Muscle layer of colon (tissue), 2 donors: ENCODE results near the gene CBR1.

ENCODE experiments used
- H3K27ac ChIP-seq: one replicate; pipeline ENCODE4 v1.7.0; 2013; ENCODE audit warnings: low read depth, mild to moderate bottlenecking, low read length, moderate library complexity
- H3K27me3 ChIP-seq, 2 donors: one replicate each; pipeline ENCODE4 v1.7.0; 2013; ENCODE audit warnings: low read length in 2 of 2, mild to moderate bottlenecking in 2 of 2; ENCODE audit not compliant: insufficient read depth in 2 of 2, control insufficient read depth in 1 of 2
- H3K36me3 ChIP-seq: one replicate; pipeline ENCODE4 v1.7.0; 2013; ENCODE audit warnings: mild to moderate bottlenecking, low read length; ENCODE audit not compliant: insufficient read depth
- H3K4me1 ChIP-seq: one replicate; pipeline ENCODE4 v1.7.0; 2013; ENCODE audit warnings: mild to moderate bottlenecking, low read length; ENCODE audit not compliant: insufficient read depth
- H3K4me3 ChIP-seq, 2 donors: one replicate each; pipeline ENCODE4 v1.7.0; 2013; ENCODE audit warnings: low read length in 2 of 2, low read depth in 1 of 2, mild to moderate bottlenecking in 1 of 2, moderate library complexity in 1 of 2
- H3K9ac ChIP-seq: one replicate; pipeline ENCODE4 v1.7.0; 2013; ENCODE audit warnings: low read length
- H3K9me3 ChIP-seq: one replicate; pipeline ENCODE4 v1.7.0; 2013; ENCODE audit warnings: mild to moderate bottlenecking, low read length
- donor health status: abdominal sarcoma.
- donor health status: Adenocarcinoma of cecum.

CBR1 gene

GRCh38 chr21:36053715-36054062, 16.1 kb upstream of the CBR1 start:
- H3K27me3 ChIP-seq: no peaks in the 10 kb centered on the region
- H3K36me3 ChIP-seq: peaks cover 80% of the 10 kb centered on the region
- no peaks in the 10 kb centered on the region for H3K9me3 ChIP-seq
- peaks cover 4% of the 10 kb centered on the region for H3K4me1 ChIP-seq
- H3K9ac ChIP-seq: no peak overlapping the region
- H3K4me3 ChIP-seq: no peak overlapping the region
- no peak overlapping the region for H3K27ac ChIP-seq

- Histone ChIP-seq H3K9me3 (no peaks in the 10 kb centered on the region), H3K9ac (no peak overlapping the region), H3K27ac (no peak overlapping the region), H3K27me3 (no peaks in the 10 kb centered on the region), H3K4me3 (no peak overlapping the region), H3K36me3 (peaks cover 69% of the 10 kb centered on the region), H3K4me1 (peaks cover 4% of the 10 kb centered on the region)
These were observed 14.3 kb upstream of the CBR1 start for GRCh38 chr21:36055551-36055950.

GRCh38 chr21:36059823-36060158, 10.0 kb upstream of the CBR1 start:
- Histone ChIP-seq H3K27ac (peak overlapping the region; percentile 87), H3K4me1 (peaks cover 4% of the 10 kb centered on the region), H3K4me3 (peak overlapping the region; percentile 71 to 75), H3K9me3 (no peaks in the 10 kb centered on the region), H3K27me3 (no peaks in the 10 kb centered on the region), H3K36me3 (peaks cover 37% of the 10 kb centered on the region), H3K9ac (peak overlapping the region; percentile 6)

- Histone ChIP-seq H3K9ac (peak within 1 kb of the TSS; percentile 6), H3K9me3 (no peaks in the 10 kb centered on the region), H3K4me3 (peak within 1 kb of the TSS; percentile 71 to 75), H3K4me1 (peaks cover 4% of the 10 kb centered on the region), H3K27ac (peak within 1 kb of the TSS; percentile 87), H3K36me3 (peaks cover 32% of the 10 kb centered on the region), H3K27me3 (no peaks in the 10 kb centered on the region)
These were observed 9.5 kb upstream of the CBR1 start, which contains the start of gene SETD4 for GRCh38 chr21:36060159-36060921. Gene SETD4, minus strand, starts transcription at chr21:36060526. Its CDS starts 1,638 bp downstream, at chr21:36058888.

DNA sequence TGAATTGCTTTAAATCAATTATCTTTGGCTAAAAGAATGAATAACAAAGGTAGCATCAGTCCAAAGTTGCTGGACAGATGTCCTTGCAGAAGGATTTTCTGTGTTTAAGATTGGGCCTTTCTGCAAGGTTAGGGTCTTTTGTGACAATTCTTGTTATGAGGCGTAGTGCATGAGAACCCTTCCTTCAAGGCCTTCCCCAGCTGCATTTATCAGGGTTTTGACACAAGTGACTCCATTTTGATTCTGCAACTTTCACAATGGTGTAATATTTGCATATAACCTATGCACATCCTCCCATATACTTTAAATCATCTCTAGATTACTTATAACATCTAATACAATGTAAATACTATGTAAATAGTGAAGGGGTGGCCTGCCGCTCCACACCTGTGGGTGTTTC, 8.4 kb upstream of the CBR1 start:
- no peaks in the 10 kb centered on the region for H3K9me3 ChIP-seq
- H3K27me3 ChIP-seq: no peaks in the 10 kb centered on the region
- H3K4me3 ChIP-seq: no peak overlapping the region
- peaks cover 22% of the 10 kb centered on the region for H3K36me3 ChIP-seq
- H3K4me1 ChIP-seq: peaks cover 4% of the 10 kb centered on the region
- no peak overlapping the region for H3K27ac ChIP-seq
- no peak overlapping the region for H3K9ac ChIP-seq

GRCh38 chr21:36063375-36064084, 6.3 kb upstream of the CBR1 start:
- no peak overlapping the region for H3K9ac ChIP-seq
- H3K27me3 ChIP-seq: no peaks in the 10 kb centered on the region
- H3K4me3 ChIP-seq: no peak overlapping the region
- peaks cover 3% of the 10 kb centered on the region for H3K36me3 ChIP-seq
- H3K4me1 ChIP-seq: no peaks in the 10 kb centered on the region
- no peaks in the 10 kb centered on the region for H3K9me3 ChIP-seq
- H3K27ac ChIP-seq: no peak overlapping the region

DNA sequence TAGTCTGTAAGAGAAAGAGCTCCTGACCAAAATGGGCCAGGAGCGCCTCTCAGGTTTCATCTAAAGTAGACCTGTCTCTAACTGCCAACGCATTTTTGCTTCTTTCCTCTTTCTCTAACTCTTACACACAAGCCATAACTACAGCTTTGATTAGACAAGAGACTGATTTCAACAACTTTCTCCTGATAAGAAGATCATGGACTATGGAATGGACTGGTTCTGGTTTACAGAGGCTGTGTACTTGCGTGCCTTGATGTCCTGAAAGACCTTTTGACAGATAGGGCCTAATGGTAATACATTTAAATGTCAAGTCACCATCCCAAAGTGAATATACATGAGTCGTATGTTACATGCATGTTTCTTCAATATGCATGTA, 5.8 kb upstream of the CBR1 start:
- peaks cover 1% of the 10 kb centered on the region for H3K4me1 ChIP-seq
- no peaks in the 10 kb centered on the region for H3K36me3 ChIP-seq
- H3K9ac ChIP-seq: no peak overlapping the region
- no peaks in the 10 kb centered on the region for H3K27me3 ChIP-seq
- H3K4me3 ChIP-seq: no peak overlapping the region
- H3K27ac ChIP-seq: no peak overlapping the region
- H3K9me3 ChIP-seq: no peaks in the 10 kb centered on the region

GRCh38 chr21:36065497-36066036, 4.3 kb upstream of the CBR1 start:
- Histone ChIP-seq H3K9ac (no peak overlapping the region), H3K27me3 (no peaks in the 10 kb centered on the region), H3K27ac (no peak overlapping the region), H3K36me3 (no peaks in the 10 kb centered on the region), H3K9me3 (no peaks in the 10 kb centered on the region), H3K4me1 (peaks cover 11% of the 10 kb centered on the region), H3K4me3 (no peak overlapping the region)

DNA sequence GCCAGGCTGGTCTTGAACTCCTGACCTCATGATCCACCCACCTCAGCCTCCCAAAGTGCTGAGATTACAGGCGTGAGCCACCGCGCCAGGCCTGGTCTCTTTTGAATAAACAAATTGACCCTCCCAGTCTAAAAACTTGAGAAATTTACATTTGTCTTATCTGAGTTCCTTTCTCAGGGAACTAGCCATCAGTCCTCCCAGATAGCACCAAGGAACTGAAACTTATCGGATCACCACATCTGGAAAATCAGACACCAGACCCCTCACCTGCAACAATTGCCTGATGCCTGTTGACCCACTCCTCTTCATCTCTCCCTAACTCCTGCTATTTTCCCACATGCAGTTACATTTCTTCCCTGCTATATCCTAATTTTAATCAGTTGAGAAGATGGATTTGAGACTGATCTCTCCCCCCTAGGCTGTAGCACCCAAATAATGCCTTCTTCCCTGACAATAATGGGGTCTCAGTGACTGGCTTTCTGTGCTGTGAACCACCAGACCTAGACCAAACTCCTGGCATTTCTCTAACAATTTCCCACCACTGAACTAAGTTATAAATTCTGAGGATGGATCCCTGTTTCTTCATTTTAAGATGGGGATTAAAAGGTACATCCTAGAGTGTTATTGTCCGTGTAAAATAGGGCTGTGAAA, 951 bp upstream of the CBR1 start:
- Histone ChIP-seq H3K27me3 (no peaks in the 10 kb centered on the region), H3K36me3 (peaks cover 25% of the 10 kb centered on the region), H3K4me3 (peak overlapping the region in 1 of 2 donors; percentile 84)

GRCh38 chr21:36070999-36071398, 1.2 kb downstream of the CBR1 start:
- peaks cover 25% of the 10 kb centered on the region for H3K36me3 ChIP-seq
- H3K9me3 ChIP-seq: no peaks in the 10 kb centered on the region
- no peak overlapping the region for H3K9ac ChIP-seq
- H3K27me3 ChIP-seq: no peaks in the 10 kb centered on the region
- peak overlapping the region in 1 of 2 donors; percentile 84 for H3K4me3 ChIP-seq
- H3K4me1 ChIP-seq: peaks cover 39% of the 10 kb centered on the region
- no peak overlapping the region for H3K27ac ChIP-seq

More for the DNA sequence above, 951 bp upstream of the CBR1 start:
- H3K9ac ChIP-seq: no peak overlapping the region
- H3K9me3 ChIP-seq: no peaks in the 10 kb centered on the region
- H3K27ac ChIP-seq: peak overlapping the region; percentile 94
- peaks cover 39% of the 10 kb centered on the region for H3K4me1 ChIP-seq

DNA sequence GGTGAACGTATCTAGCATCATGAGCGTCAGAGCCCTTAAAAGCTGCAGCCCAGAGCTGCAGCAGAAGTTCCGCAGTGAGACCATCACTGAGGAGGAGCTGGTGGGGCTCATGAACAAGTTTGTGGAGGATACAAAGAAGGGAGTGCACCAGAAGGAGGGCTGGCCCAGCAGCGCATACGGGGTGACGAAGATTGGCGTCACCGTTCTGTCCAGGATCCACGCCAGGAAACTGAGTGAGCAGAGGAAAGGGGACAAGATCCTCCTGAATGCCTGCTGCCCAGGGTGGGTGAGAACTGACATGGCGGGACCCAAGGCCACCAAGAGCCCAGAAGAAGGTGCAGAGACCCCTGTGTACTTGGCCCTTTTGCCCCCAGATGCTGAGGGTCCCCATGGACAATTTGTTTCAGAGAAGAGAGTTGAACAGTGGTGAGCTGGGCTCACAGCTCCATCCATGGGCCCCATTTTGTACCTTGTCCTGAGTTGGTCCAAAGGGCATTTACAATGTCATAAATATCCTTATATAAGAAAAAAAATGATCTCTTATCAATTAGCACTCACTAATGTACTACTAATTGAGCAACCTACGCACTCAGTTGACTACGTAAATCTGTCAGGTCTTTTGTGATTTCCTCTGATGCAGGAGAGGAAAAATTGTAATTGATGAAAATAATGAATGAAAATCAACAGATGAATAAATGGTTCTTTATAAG, 2.8 kb downstream of the CBR1 start:
- H3K27ac ChIP-seq: no peak overlapping the region
- H3K27me3 ChIP-seq: no peaks in the 10 kb centered on the region
- no peaks in the 10 kb centered on the region for H3K9me3 ChIP-seq
- no peak overlapping the region for H3K9ac ChIP-seq
- peaks cover 39% of the 10 kb centered on the region for H3K4me1 ChIP-seq
- no peak overlapping the region for H3K4me3 ChIP-seq
- peaks cover 25% of the 10 kb centered on the region for H3K36me3 ChIP-seq
